ENCODE data around the gene MRO.

DNA sequence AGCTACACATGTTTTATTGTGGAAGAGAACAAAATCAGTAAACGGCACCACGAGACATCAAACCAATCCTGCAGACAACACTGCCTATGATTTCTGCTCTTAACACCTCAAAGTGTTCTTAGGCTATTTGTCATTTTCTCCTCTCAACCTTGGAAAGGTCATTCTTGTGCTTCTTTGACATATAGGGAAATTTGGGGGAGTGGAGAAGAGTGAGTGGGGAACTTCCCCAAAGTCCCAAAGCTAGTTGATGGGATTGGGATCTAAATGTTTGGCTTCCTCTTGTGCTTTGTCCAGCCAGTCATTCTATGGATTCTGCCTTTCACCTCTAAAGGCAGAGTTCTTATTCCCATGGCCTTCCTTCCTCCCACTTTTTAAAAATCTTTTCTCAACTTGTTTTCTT is 5.8 kb upstream of the MRO start:
- TF ChIP-seq POLR2A (IDR thresholded peaks at IDR 0.05) = no peak
- TF ChIP-seq, protein P1, sequence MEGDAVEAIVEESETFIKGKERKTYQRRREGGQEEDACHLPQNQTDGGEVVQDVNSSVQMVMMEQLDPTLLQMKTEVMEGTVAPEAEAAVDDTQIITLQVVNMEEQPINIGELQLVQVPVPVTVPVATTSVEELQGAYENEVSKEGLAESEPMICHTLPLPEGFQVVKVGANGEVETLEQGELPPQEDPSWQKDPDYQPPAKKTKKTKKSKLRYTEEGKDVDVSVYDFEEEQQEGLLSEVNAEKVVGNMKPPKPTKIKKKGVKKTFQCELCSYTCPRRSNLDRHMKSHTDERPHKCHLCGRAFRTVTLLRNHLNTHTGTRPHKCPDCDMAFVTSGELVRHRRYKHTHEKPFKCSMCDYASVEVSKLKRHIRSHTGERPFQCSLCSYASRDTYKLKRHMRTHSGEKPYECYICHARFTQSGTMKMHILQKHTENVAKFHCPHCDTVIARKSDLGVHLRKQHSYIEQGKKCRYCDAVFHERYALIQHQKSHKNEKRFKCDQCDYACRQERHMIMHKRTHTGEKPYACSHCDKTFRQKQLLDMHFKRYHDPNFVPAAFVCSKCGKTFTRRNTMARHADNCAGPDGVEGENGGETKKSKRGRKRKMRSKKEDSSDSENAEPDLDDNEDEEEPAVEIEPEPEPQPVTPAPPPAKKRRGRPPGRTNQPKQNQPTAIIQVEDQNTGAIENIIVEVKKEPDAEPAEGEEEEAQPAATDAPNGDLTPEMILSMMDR (IDR thresholded peaks at IDR 0.05) = no peak

Measured in uterus (tissue), 2 donors.